ENCODE results near the gene SRRM4.
A peak's percentile ranks its signal among the peaks of the same experiment; 100 is the strongest.
"Not testable (repeated sequence)": the region's sequence is repeated elsewhere in the genome, so short reads cannot be mapped to it uniquely, and the experiment has no call there.

Gene SRRM4

DNA sequence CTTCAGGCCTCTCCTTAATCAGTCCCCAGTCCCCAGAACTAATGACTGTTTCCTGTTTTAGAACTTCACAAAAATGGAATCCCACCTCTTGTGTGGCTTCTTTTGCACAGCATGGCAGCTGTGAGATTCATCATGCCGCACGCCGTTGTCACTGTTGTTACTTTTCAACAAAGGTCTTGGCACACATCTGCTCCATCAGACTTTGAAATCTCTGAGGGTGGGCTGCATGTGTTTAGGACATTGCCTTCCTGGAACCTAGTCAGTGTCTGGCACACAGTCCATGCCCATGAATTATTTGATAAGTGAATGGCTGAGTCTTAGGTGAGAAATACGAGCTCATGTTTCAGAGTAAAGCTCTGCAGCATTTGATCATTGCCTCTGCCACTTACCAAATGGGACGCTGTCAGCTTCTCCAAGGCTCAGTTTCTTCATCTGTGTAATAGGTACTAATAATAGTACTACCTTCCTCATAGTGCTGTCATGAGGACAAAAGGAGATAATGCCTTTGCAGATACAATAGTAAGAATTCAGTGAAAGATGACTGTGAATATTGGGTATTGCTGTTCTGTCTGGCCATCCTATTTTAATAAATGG, 90.4 kb downstream of the SRRM4 start:
- DNase-seq: no peak

DNA sequence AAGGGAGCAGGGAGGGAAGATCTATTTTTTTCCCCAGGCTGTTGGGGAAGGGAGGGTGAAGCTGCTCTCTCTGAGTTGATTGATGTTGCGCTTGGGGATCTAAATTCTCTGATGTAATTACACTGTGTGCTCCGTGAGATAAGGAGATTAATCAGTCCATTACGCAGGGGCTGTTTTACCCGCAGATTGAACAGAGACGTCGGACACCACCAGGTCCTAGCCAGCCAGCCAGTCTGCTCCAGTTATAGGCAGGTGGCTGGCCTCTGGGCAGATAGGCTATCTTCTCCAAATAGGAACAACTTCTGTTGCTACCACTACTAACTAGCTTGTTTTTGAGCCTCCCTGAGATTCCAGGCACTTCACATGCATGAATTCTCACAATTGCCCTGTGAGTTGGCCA, 91.1 kb downstream of the SRRM4 start:
- DNase-seq: no peak

GRCh38 chr12:119075222-119075787, 94.0 kb downstream of the SRRM4 start:
- no peak for DNase-seq

- DNase-seq: no peak
Observed at GRCh38 chr12:119075918-119076317, 94.6 kb downstream of the SRRM4 start.

DNA sequence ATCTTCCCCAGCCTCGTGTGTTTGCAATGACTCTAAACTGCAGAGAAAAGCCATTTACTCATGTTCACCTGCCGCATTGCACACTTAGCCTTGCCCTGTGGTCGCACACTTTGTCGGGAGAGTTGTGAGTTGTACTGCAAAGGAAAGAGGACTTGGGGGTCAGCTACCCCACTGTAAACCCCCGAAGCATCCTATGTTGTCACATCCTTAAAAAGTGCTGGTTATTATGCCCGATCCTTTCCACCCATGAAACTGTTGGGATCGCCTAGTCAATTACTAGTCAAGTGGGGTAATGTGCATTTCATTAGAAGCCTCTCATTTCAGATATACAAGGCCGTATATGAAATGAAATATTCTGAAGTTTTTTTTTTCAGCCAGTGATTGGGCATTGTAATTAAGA, 98.2 kb downstream of the SRRM4 start:
- DNase-seq: no peak

DNA sequence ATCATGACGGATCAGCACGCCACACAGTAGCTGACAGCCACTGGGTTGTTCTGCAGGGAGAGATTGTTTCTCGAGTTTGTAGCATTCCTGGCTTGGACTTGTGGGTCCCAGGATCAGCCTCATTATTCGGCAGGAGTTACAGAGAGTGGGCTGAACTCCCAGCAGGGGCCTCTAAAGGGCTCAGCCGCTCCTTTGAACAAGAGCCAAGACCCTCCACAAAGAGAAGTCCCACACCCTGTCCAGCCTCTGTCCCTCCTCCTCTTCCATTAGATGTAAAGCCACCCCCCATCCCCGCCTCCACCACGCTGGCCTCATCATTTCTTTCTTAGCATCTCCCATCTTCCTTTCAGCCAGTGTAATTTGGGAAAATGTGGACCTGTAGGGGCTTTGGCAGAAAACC, 100.7 kb downstream of the SRRM4 start:
- DNase-seq: no peak

DNA sequence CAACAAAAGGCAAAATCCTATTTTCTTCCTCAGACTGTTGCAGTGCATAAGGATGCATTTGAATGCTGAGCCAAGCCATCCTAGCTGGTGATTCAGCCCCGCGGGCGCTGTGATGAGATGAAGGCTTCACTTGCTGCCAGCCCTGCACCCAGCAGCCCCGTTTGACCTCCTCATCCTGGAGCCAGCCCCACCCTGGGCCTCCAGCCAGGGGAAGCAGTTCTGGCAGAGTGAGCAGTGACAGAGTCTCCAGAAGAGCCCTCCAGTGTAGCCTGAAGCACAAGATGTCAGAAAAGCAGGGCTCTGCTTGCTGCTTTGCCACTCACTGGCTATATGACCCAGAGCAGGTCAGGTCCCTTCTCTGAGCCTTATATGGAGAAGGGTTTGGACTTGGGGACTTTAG, 101.2 kb downstream of the SRRM4 start:
- DNase-seq: peak; percentile 93

DNA sequence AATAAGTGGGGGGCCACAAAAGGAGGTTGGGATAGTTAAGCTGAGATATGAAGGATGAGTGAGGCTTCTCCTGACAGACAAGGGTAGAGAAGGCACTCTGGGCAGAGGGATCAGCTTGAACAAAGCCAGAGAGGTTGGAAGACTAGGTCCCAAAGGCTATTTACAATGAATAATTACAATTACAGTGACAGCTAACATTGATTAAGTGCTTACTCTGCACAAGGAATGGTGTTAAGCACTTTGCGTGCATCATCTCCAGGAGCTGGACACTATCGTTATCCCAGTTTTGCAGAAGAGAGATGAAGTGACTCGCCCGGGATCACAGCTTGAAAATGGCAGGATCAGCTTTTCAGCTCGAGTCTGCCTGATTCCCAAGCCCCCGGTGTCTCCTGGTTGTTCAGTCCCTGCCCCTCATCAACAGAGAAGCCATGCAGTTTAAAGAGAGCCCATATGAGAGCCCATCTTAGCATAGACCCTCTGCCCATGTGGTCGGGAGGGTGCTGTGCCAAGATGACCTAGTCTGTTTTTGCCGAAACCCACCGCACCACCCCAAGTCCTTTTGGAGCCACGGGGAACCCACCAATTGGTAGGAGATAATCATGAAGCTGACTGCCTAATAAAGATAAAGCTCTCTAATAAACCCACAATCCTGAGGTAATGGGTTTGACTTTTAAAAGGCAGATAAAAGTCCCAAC, 107.5 kb downstream of the SRRM4 start:
- no peak for DNase-seq

GRCh38 chr12:119089380-119090013, 108.2 kb downstream of the SRRM4 start:
- no peak for DNase-seq

GRCh38 chr12:119090276-119090675, 108.9 kb downstream of the SRRM4 start:
- DNase-seq: no peak

- DNase-seq: no peak
Observed at GRCh38 chr12:119090865-119091264, 109.5 kb downstream of the SRRM4 start.

GRCh38 chr12:119096429-119097202, 115.3 kb downstream of the SRRM4 start:
- no peak for DNase-seq

GRCh38 chr12:119100933-119101332, 119.6 kb downstream of the SRRM4 start:
- DNase-seq: no peak

- no peak for DNase-seq
Observed at GRCh38 chr12:119102274-119102673, 120.9 kb downstream of the SRRM4 start.

GRCh38 chr12:119102714-119103113, 121.4 kb downstream of the SRRM4 start:
- no peak for DNase-seq

DNA sequence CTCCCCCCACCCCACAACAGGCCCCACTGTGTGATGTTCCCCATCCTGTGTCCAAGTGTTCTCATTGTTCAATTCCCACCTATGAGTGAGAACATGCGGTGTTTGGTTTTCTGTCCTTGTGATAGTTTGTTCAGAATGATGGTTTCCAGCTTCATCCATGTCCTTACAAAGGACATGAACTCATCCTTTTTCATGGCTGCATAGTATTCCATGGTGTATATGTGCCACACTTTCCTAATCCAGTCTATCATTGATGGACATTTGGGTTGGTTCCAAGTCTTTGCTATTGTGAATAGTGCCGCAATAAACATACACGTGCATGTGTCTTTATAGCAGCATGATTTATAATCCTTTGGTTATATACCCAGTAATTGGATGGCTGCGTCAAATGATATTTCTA, 123.6 kb downstream of the SRRM4 start:
- DNase-seq: not testable (repeated sequence)

- no peak for DNase-seq
Observed at GRCh38 chr12:119113496-119113986, 132.2 kb downstream of the SRRM4 start.

DNA sequence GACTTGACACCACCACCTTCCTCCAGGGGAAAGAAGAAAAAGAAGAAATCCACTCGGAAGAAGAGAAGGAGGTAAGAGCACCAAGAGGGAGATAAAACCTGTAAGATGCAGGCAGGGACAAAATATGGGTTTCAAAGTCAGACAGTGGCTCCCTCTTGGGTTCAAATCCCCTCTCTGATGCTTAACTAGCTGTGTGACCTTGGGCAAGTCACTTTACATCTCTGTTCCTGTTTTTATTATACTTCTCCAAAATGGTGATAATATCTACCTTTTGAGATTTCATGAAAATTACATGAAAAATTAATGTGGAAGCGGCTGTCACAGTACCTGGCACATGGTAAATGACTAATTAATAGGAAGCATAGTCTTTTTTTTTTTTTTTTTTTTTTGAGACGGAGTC, 133.0 kb downstream of the SRRM4 start:
- DNase-seq: no peak

GRCh38 chr12:119115296-119115905, 134.1 kb downstream of the SRRM4 start:
- no peak for DNase-seq

- DNase-seq: no peak
Observed at GRCh38 chr12:119117936-119118335, 136.6 kb downstream of the SRRM4 start.

- DNase-seq: no peak
Observed at GRCh38 chr12:119118625-119119024, 137.3 kb downstream of the SRRM4 start.

- DNase-seq: no peak
Observed at GRCh38 chr12:119122047-119122446, 140.7 kb downstream of the SRRM4 start.

DNA sequence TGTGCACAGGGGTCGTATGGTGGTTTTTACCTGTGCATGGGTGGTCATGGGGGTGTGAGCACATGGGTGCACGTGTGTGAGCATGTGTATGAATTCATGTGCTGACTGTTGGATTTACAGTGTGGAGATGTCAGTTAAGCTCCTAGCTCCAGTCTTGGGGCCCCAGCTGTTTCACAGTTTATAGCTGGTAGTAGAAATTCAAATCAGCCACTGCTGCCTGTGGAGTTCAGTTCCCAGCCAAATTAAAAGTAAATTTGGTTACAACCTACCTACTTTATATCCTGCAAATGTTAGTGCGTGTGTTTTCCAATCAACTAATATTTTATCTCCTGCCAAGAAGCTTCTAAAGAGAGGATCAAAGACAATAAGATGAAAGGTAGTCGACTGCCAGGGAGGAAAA, 141.4 kb downstream of the SRRM4 start:
- DNase-seq: no peak
